IMR-90 (cell line): ENCODE data around the gene MLF2. TPM values are rescaled to one million over a fixed set of nuclear protein-coding genes. Genes with fewer than 3 reads are reported as not detected.

Experiments
- ATAC-seq: fragments of 200-7000 bp; cut with Tn5 transposase; 2 replicates; pipeline ENCODE4 v1.9.1; 2020; ENCODE audit warnings: low read depth, mild to moderate bottlenecking, moderate library complexity
- BruUV-seq: library from RNA; stranded (reverse); fragments of 400-500 nt; replicated peaks from 2 replicates; lab custom pipeline; 2021; lab: Mats Ljungman, UMichigan
- CTCF ChIA-PET: fragments of 300-600 bp; formaldehyde crosslinking; extraction: SDS; loops from one replicate; lab custom pipeline; 2021; ENCODE audit warnings: antibody characterized with exemption; lab: Yijun Ruan, JAX
- POLR2A ChIA-PET: fragments of 300-600 bp; sonication (Branson Sonifier 250); formaldehyde crosslinking; loops from one replicate; lab custom pipeline; 2022; ENCODE audit warnings: antibody characterized with exemption; ENCODE audit not compliant: unreplicated experiment; lab: Charles Lee
- DNase-seq: peaks from one replicate; pipeline ENCODE4 v3.0.0; 2013
- H2AFZ ChIP-seq: replicated peaks from 2 replicates; pipeline ENCODE3; 2013; ENCODE audit warnings: low read length, mild to moderate bottlenecking; ENCODE audit not compliant: poor library complexity
- H2AK5ac ChIP-seq: 2 replicates; pipeline ENCODE4 v1.6.1; 2013; ENCODE audit warnings: low read depth, low read length, inconsistent platforms
- H2AK9ac ChIP-seq: replicated peaks from 2 replicates; pipeline ENCODE3; 2013; ENCODE audit warnings: mild to moderate bottlenecking, low read depth, low read length, moderate library complexity; ENCODE audit not compliant: poor library complexity
- H2BK120ac ChIP-seq: 2 replicates; pipeline ENCODE4 v1.6.1; 2013; ENCODE audit warnings: low read depth, low read length, inconsistent platforms
- H2BK15ac ChIP-seq: 3 replicates; pipeline ENCODE4 v1.6.1; 2013; ENCODE audit warnings: low read depth, low read length, inconsistent platforms
- H2BK20ac ChIP-seq: 2 replicates; pipeline ENCODE4 v1.6.1; 2013; ENCODE audit warnings: low read depth, mild to moderate bottlenecking, inconsistent platforms, low read length, moderate library complexity
- H2BK5ac ChIP-seq: 2 replicates; pipeline ENCODE4 v1.6.1; 2013; ENCODE audit warnings: mild to moderate bottlenecking, low read depth, low read length, inconsistent platforms; ENCODE audit not compliant: poor library complexity, severe bottlenecking
- H3K14ac ChIP-seq: replicated peaks from 2 replicates; pipeline ENCODE4 v1.6.1; 2013; ENCODE audit warnings: low read depth, low read length, inconsistent platforms
- H3K18ac ChIP-seq: 2 replicates; pipeline ENCODE4 v1.6.1; 2013; ENCODE audit warnings: low read depth, low read length, control low read depth
- H3K23ac ChIP-seq: 2 replicates; pipeline ENCODE4 v1.6.1; 2013; ENCODE audit warnings: low read depth, low read length, inconsistent platforms
- H3K27ac ChIP-seq: 2 replicates; pipeline ENCODE4 v1.5.1; 2013; ENCODE audit warnings: mild to moderate bottlenecking, control low read depth, low read length; ENCODE audit not compliant: insufficient read depth
- H3K27me3 ChIP-seq: 2 replicates; pipeline ENCODE4 v1.6.1; 2013; ENCODE audit warnings: low read length; ENCODE audit not compliant: control insufficient read depth, insufficient read depth
- H3K36me3 ChIP-seq: 2 replicates; pipeline ENCODE4 v1.6.1; 2013; ENCODE audit warnings: low read length, mixed read lengths; ENCODE audit not compliant: control insufficient read depth, insufficient read depth
- H3K4ac ChIP-seq: 2 replicates; pipeline ENCODE4 v1.6.1; 2013; ENCODE audit warnings: low read depth, low read length, inconsistent platforms
- H3K4me1 ChIP-seq: 2 replicates; pipeline ENCODE4 v1.6.1; 2013; ENCODE audit warnings: low read length, mixed read lengths; ENCODE audit not compliant: control insufficient read depth, insufficient read depth
- H3K4me2 ChIP-seq: 2 replicates; pipeline ENCODE4 v1.6.1; 2013; ENCODE audit warnings: low read depth, mild to moderate bottlenecking, control low read depth, low read length, moderate library complexity
- H3K4me3 ChIP-seq: 2 replicates; pipeline ENCODE4 v1.5.1; 2013; ENCODE audit warnings: low read depth, mild to moderate bottlenecking, control low read depth, low read length, moderate library complexity; ENCODE audit not compliant: insufficient read depth
- H3K56ac ChIP-seq: 2 replicates; pipeline ENCODE4 v1.6.1; 2013; ENCODE audit warnings: low read length, inconsistent platforms; ENCODE audit not compliant: insufficient read depth; ENCODE audit errors: extremely low read depth
- H3K79me1 ChIP-seq, 2 experiments: 2 replicates each; pipeline ENCODE4 v1.6.1; 2013; ENCODE audit warnings: low read length in 2 of 2, inconsistent platforms in 1 of 2, low read depth in 1 of 2
- H3K9ac ChIP-seq: 2 replicates; pipeline ENCODE4 v1.6.1; 2013; ENCODE audit warnings: low read depth, low read length, control low read depth
- H3K9me1 ChIP-seq: 2 replicates; pipeline ENCODE4 v1.6.1; 2013; ENCODE audit warnings: low read length, inconsistent platforms; ENCODE audit not compliant: insufficient read depth
- H3K9me3 ChIP-seq: 2 replicates; pipeline ENCODE4 v1.6.1; 2013; ENCODE audit warnings: low read length; ENCODE audit not compliant: control insufficient read depth, insufficient read depth
- H4K20me1 ChIP-seq: 2 replicates; pipeline ENCODE4 v1.6.1; 2013; ENCODE audit warnings: low read length, inconsistent platforms; ENCODE audit not compliant: insufficient read depth
- H4K5ac ChIP-seq: 2 replicates; pipeline ENCODE4 v1.6.1; 2013; ENCODE audit warnings: mild to moderate bottlenecking, low read depth, low read length, control low read depth
- H4K8ac ChIP-seq, 2 experiments: 2 replicates each; pipeline ENCODE4 v1.6.1; 2013; ENCODE audit warnings: low read depth in 2 of 2, low read length in 2 of 2, control low read depth in 1 of 2, inconsistent platforms in 1 of 2
- H4K91ac ChIP-seq: 2 replicates; pipeline ENCODE4 v1.6.1; 2013; ENCODE audit warnings: low read depth, low read length, inconsistent platforms; ENCODE audit not compliant: insufficient read depth
- MAFK ChIP-seq: IDR thresholded peaks from 2 replicates; pipeline ENCODE4 v1.6.1; 2012; ENCODE audit warnings: low read depth, low read length, improper control_type of control experiment
- MAZ ChIP-seq: IDR thresholded peaks from 2 replicates; pipeline ENCODE4 v1.6.1; 2012; ENCODE audit warnings: low read depth, mild to moderate bottlenecking, low read length, improper control_type of control experiment, moderate library complexity, borderline replicate concordance
- WGBS, 2 experiments: methylation state at CpG; one replicate each; pipeline versions ENCODE4 v1.1.5 to v1.1.7; 2013; ENCODE audit warnings: missing lambda C conversion rate in 2 of 2; ENCODE audit not compliant: insufficient read length in 1 of 2; ENCODE audit errors: extremely low coverage in 2 of 2; 5-methylcytosine and 5-hydroxymethylcytosine counted together
- dilution Hi-C: fragments of 300-500 bp; cut with HindIII; formaldehyde crosslinking; loops from one replicate; pipeline ENCODE4 v1.14.3; 2018; ENCODE audit warnings: low sequenced_read_pairs; ENCODE audit not compliant: unreplicated experiment
- in situ Hi-C: fragments of 300-500 bp; cut with MboI; formaldehyde crosslinking; loops from 3 replicates; pipeline ENCODE4 v1.14.3; 2019; ENCODE audit warnings: low sequenced_read_pairs, inconsistent platforms, mixed read lengths
- intact Hi-C: fragments of 100-400 bp; cut with micrococcal nuclease; formaldehyde crosslinking; loops from 2 replicates; pipeline ENCODE4 v1.10.0; 2022
- polyA plus RNA-seq, 3 experiments: library from polyadenylated mRNA; depleted of rRNA; stranded (reverse); fragments of >200 nt; gene quantifications; 2 replicates each; pipeline ENCODE4 v1.2.3, GENCODE V29; 2012; ENCODE audit warnings: low replicate concordance in 1 of 3
- total RNA-seq: library from RNA; depleted of rRNA; stranded (reverse); fragments of >200 nt; gene quantifications from 2 replicates; pipeline ENCODE4 v1.2.3, GENCODE V29; 2012

MLF2 gene
- total and polyA plus RNA-seq, 2 of the 4 experiments (the other 2 are of a cell fraction) = 236 to 403 TPM

- intact Hi-C loops (no loop called here), in situ Hi-C loops (no loop called here), dilution Hi-C loops (no loop called here)
- TF ChIP-seq MAFK (peak; percentile 78), MAZ (no peak)
- no peak overlapping the region for H2AFZ ChIP-seq
- no peak overlapping the region for H2BK20ac ChIP-seq
- no peak overlapping the region for H3K9ac ChIP-seq
- H2BK15ac ChIP-seq = no peak overlapping the region
- no peak overlapping the region for H3K27ac ChIP-seq
- no TSS peak for BruUV-seq
- no peaks in the 10 kb centered on the region for H3K36me3 ChIP-seq
- peaks cover 8% of the 10 kb centered on the region; the same call in 1 of the 2 replicates for H3K9me1 ChIP-seq
- H3K18ac ChIP-seq = no peak overlapping the region
- no peak overlapping the region for H2BK5ac ChIP-seq
- no peak overlapping the region for H4K91ac ChIP-seq
- no peak overlapping the region for H3K56ac ChIP-seq
- ATAC-seq = no peak
- H2AK5ac ChIP-seq = no peak overlapping the region
- no peaks in the 10 kb centered on the region for H4K20me1 ChIP-seq
- H3K14ac ChIP-seq = no peak overlapping the region
- no peak overlapping the region for H3K4ac ChIP-seq
- no peaks in the 10 kb centered on the region for H3K9me3 ChIP-seq
- no peak overlapping the region for H4K5ac ChIP-seq
- WGBS, 2 experiments = 90% methylated on average over 4 of the region's 5 CpGs; no CpG with 5 or more reads in 1 of the 2 experiments
- H4K8ac ChIP-seq = no peak overlapping the region
- H3K4me1 ChIP-seq = peaks cover 13% of the 10 kb centered on the region
- POLR2A ChIA-PET = no interaction called here
- H3K4me3 ChIP-seq = no peak overlapping the region
- no peak overlapping the region for H2AK9ac ChIP-seq
- H3K4me2 ChIP-seq = no peak overlapping the region
- H3K23ac ChIP-seq = no peak overlapping the region
- H3K79me1 ChIP-seq = peaks cover 0 to 6% of the 10 kb centered on the region in 2 experiments; a peak in 2 of 4 replicates
- CTCF ChIA-PET = interaction anchor here (0.8 kb wide), 1 partner anchor 34 kb away, joined by 3 read pairs; the partner anchor contains the start of gene MLF2
- no peak for DNase-seq
- no peaks in the 10 kb centered on the region for H3K27me3 ChIP-seq
- H2BK120ac ChIP-seq = no peak overlapping the region
Observed at GRCh38 chr12:6787309-6787708, 34.4 kb upstream of the MLF2 start.
